IMR-90 (cell line): ENCODE measurements around the gene USP20. TPM values are rescaled to one million over a fixed set of nuclear protein-coding genes. Genes with fewer than 3 reads are reported as not detected.

Source experiments
- ATAC-seq: fragments of 200-7000 bp; cut with Tn5 transposase; 2 replicates; pipeline ENCODE4 v1.9.1; 2020; ENCODE audit warnings: low read depth, mild to moderate bottlenecking, moderate library complexity
- Bru-seq: library from RNA; stranded (reverse); fragments of 400-500 nt; gene quantifications from one replicate; lab custom pipeline; 2021; lab: Mats Ljungman, UMichigan
- BruChase-seq, 2 experiments: library from RNA; stranded (reverse); fragments of 400-500 nt; gene quantifications; one replicate each; lab custom pipeline; 2021; lab: Mats Ljungman, UMichigan
- BruUV-seq: library from RNA; stranded (reverse); fragments of 400-500 nt; replicated peaks from 2 replicates; lab custom pipeline; 2021; lab: Mats Ljungman, UMichigan
- CTCF ChIA-PET: fragments of 300-600 bp; formaldehyde crosslinking; extraction: SDS; loops from one replicate; lab custom pipeline; 2021; ENCODE audit warnings: antibody characterized with exemption; lab: Yijun Ruan, JAX
- POLR2A ChIA-PET: fragments of 300-600 bp; sonication (Branson Sonifier 250); formaldehyde crosslinking; loops from one replicate; lab custom pipeline; 2022; ENCODE audit warnings: antibody characterized with exemption; ENCODE audit not compliant: unreplicated experiment; lab: Charles Lee
- DNase-seq: peaks from one replicate; pipeline ENCODE4 v3.0.0; 2013
- H2AFZ ChIP-seq: replicated peaks from 2 replicates; pipeline ENCODE3; 2013; ENCODE audit warnings: low read length, mild to moderate bottlenecking; ENCODE audit not compliant: poor library complexity
- H2AK5ac ChIP-seq: 2 replicates; pipeline ENCODE4 v1.6.1; 2013; ENCODE audit warnings: low read depth, low read length, inconsistent platforms
- H2AK9ac ChIP-seq: replicated peaks from 2 replicates; pipeline ENCODE3; 2013; ENCODE audit warnings: mild to moderate bottlenecking, low read depth, low read length, moderate library complexity; ENCODE audit not compliant: poor library complexity
- H2BK120ac ChIP-seq: 2 replicates; pipeline ENCODE4 v1.6.1; 2013; ENCODE audit warnings: low read depth, low read length, inconsistent platforms
- H2BK15ac ChIP-seq: 3 replicates; pipeline ENCODE4 v1.6.1; 2013; ENCODE audit warnings: low read depth, low read length, inconsistent platforms
- H2BK20ac ChIP-seq: 2 replicates; pipeline ENCODE4 v1.6.1; 2013; ENCODE audit warnings: low read depth, mild to moderate bottlenecking, inconsistent platforms, low read length, moderate library complexity
- H2BK5ac ChIP-seq: 2 replicates; pipeline ENCODE4 v1.6.1; 2013; ENCODE audit warnings: mild to moderate bottlenecking, low read depth, low read length, inconsistent platforms; ENCODE audit not compliant: poor library complexity, severe bottlenecking
- H3K14ac ChIP-seq: replicated peaks from 2 replicates; pipeline ENCODE4 v1.6.1; 2013; ENCODE audit warnings: low read depth, low read length, inconsistent platforms
- H3K18ac ChIP-seq: 2 replicates; pipeline ENCODE4 v1.6.1; 2013; ENCODE audit warnings: low read depth, low read length, control low read depth
- H3K23ac ChIP-seq: 2 replicates; pipeline ENCODE4 v1.6.1; 2013; ENCODE audit warnings: low read depth, low read length, inconsistent platforms
- H3K27ac ChIP-seq: 2 replicates; pipeline ENCODE4 v1.5.1; 2013; ENCODE audit warnings: mild to moderate bottlenecking, control low read depth, low read length; ENCODE audit not compliant: insufficient read depth
- H3K27me3 ChIP-seq: 2 replicates; pipeline ENCODE4 v1.6.1; 2013; ENCODE audit warnings: low read length; ENCODE audit not compliant: control insufficient read depth, insufficient read depth
- H3K36me3 ChIP-seq: 2 replicates; pipeline ENCODE4 v1.6.1; 2013; ENCODE audit warnings: low read length, mixed read lengths; ENCODE audit not compliant: control insufficient read depth, insufficient read depth
- H3K4ac ChIP-seq: 2 replicates; pipeline ENCODE4 v1.6.1; 2013; ENCODE audit warnings: low read depth, low read length, inconsistent platforms
- H3K4me1 ChIP-seq: 2 replicates; pipeline ENCODE4 v1.6.1; 2013; ENCODE audit warnings: low read length, mixed read lengths; ENCODE audit not compliant: control insufficient read depth, insufficient read depth
- H3K4me2 ChIP-seq: 2 replicates; pipeline ENCODE4 v1.6.1; 2013; ENCODE audit warnings: low read depth, mild to moderate bottlenecking, control low read depth, low read length, moderate library complexity
- H3K4me3 ChIP-seq: 2 replicates; pipeline ENCODE4 v1.5.1; 2013; ENCODE audit warnings: low read depth, mild to moderate bottlenecking, control low read depth, low read length, moderate library complexity; ENCODE audit not compliant: insufficient read depth
- H3K56ac ChIP-seq: 2 replicates; pipeline ENCODE4 v1.6.1; 2013; ENCODE audit warnings: low read length, inconsistent platforms; ENCODE audit not compliant: insufficient read depth; ENCODE audit errors: extremely low read depth
- H3K79me1 ChIP-seq, 2 experiments: 2 replicates each; pipeline ENCODE4 v1.6.1; 2013; ENCODE audit warnings: low read length in 2 of 2, inconsistent platforms in 1 of 2, low read depth in 1 of 2
- H3K9ac ChIP-seq: 2 replicates; pipeline ENCODE4 v1.6.1; 2013; ENCODE audit warnings: low read depth, low read length, control low read depth
- H3K9me1 ChIP-seq: 2 replicates; pipeline ENCODE4 v1.6.1; 2013; ENCODE audit warnings: low read length, inconsistent platforms; ENCODE audit not compliant: insufficient read depth
- H3K9me3 ChIP-seq: 2 replicates; pipeline ENCODE4 v1.6.1; 2013; ENCODE audit warnings: low read length; ENCODE audit not compliant: control insufficient read depth, insufficient read depth
- H4K20me1 ChIP-seq: 2 replicates; pipeline ENCODE4 v1.6.1; 2013; ENCODE audit warnings: low read length, inconsistent platforms; ENCODE audit not compliant: insufficient read depth
- H4K5ac ChIP-seq: 2 replicates; pipeline ENCODE4 v1.6.1; 2013; ENCODE audit warnings: mild to moderate bottlenecking, low read depth, low read length, control low read depth
- H4K8ac ChIP-seq, 2 experiments: 2 replicates each; pipeline ENCODE4 v1.6.1; 2013; ENCODE audit warnings: low read depth in 2 of 2, low read length in 2 of 2, control low read depth in 1 of 2, inconsistent platforms in 1 of 2
- H4K91ac ChIP-seq: 2 replicates; pipeline ENCODE4 v1.6.1; 2013; ENCODE audit warnings: low read depth, low read length, inconsistent platforms; ENCODE audit not compliant: insufficient read depth
- BHLHE40 ChIP-seq: fragments of 150-350 bp; IDR thresholded peaks from 2 replicates; pipeline ENCODE4 v1.6.1; 2016; ENCODE audit warnings: mild to moderate bottlenecking, low read depth, low read length
- FOS ChIP-seq: fragments of 150-350 bp; IDR thresholded peaks from 2 replicates; pipeline ENCODE4 v1.6.1; 2016; ENCODE audit warnings: low read depth, low read length
- MAZ ChIP-seq: IDR thresholded peaks from 2 replicates; pipeline ENCODE4 v1.6.1; 2012; ENCODE audit warnings: low read depth, mild to moderate bottlenecking, low read length, improper control_type of control experiment, moderate library complexity, borderline replicate concordance
- MXI1 ChIP-seq: IDR thresholded peaks from 2 replicates; pipeline ENCODE4 v1.6.1; 2012; ENCODE audit warnings: low read depth, mild to moderate bottlenecking, low read length, moderate library complexity, borderline replicate concordance
- POLR2A ChIP-seq: IDR thresholded peaks from 2 replicates; pipeline ENCODE4 v1.6.1; 2012; ENCODE audit warnings: mild to moderate bottlenecking, low read depth, low read length
- RCOR1 ChIP-seq: IDR thresholded peaks from 2 replicates; pipeline ENCODE4 v1.6.1; 2012; ENCODE audit warnings: mild to moderate bottlenecking, low read length, improper control_type of control experiment; ENCODE audit not compliant: insufficient replicate concordance
- WGBS, 2 experiments: methylation state at CpG; one replicate each; pipeline versions ENCODE4 v1.1.5 to v1.1.7; 2013; ENCODE audit warnings: missing lambda C conversion rate in 2 of 2; ENCODE audit not compliant: insufficient read length in 1 of 2; ENCODE audit errors: extremely low coverage in 2 of 2; 5-methylcytosine and 5-hydroxymethylcytosine counted together
- dilution Hi-C: fragments of 300-500 bp; cut with HindIII; formaldehyde crosslinking; loops from one replicate; pipeline ENCODE4 v1.14.3; 2018; ENCODE audit warnings: low sequenced_read_pairs; ENCODE audit not compliant: unreplicated experiment
- in situ Hi-C: fragments of 300-500 bp; cut with MboI; formaldehyde crosslinking; loops from 3 replicates; pipeline ENCODE4 v1.14.3; 2019; ENCODE audit warnings: low sequenced_read_pairs, inconsistent platforms, mixed read lengths
- intact Hi-C: fragments of 100-400 bp; cut with micrococcal nuclease; formaldehyde crosslinking; loops from 2 replicates; pipeline ENCODE4 v1.10.0; 2022
- long read RNA-seq: library from polyadenylated mRNA; unstranded; transcript quantifications from one replicate; pipeline ENCODE4 v2.0.0, GENCODE V29; 2021; ENCODE audit not compliant: unreplicated experiment
- polyA plus RNA-seq, 3 experiments: library from polyadenylated mRNA; depleted of rRNA; stranded (reverse); fragments of >200 nt; gene quantifications; 2 replicates each; pipeline ENCODE4 v1.2.3, GENCODE V29; 2012; ENCODE audit warnings: low replicate concordance in 1 of 3
- total RNA-seq: library from RNA; depleted of rRNA; stranded (reverse); fragments of >200 nt; gene quantifications from 2 replicates; pipeline ENCODE4 v1.2.3, GENCODE V29; 2012; rRNA removed
- TF ChIP-seq, protein P1 (sequence below): fragments of 150-350 bp; IDR thresholded peaks from 2 replicates; pipeline ENCODE4 v1.6.1; 2017; ENCODE audit warnings: mild to moderate bottlenecking, antibody characterized with exemption, low read length, low read depth

The USP20 gene
- total RNA-seq (3.8 and 4.4 TPM in 2 replicates), polyA plus RNA-seq (2012; rRNA removed) (21.6 and 26.4 TPM in 2 replicates), Bru-seq, nascent RNA (percentile 69 among the genes with signal in this experiment), BruChase-seq, experiment 1, labeled RNA remaining after a 6-hour chase (percentile 78 among the genes with signal in this experiment), BruChase-seq, experiment 2, labeled RNA remaining after a 2-hour chase (percentile 68 among the genes with signal in this experiment)
- polyA plus RNA-seq (2012; cell fraction: cytosol; rRNA removed): 11.6 and 19.9 TPM in 2 replicates
- polyA plus RNA-seq (2012; cell fraction: nucleus; rRNA removed; ENCODE audit: low replicate concordance): 70.4 and 183 TPM in 2 replicates
- long read RNA-seq, full-length matches to known transcripts: 5 of 35 reads
- long read RNA-seq, partial matches to known transcripts: 26 of 35 reads
- long read RNA-seq, other reads (novel, unspliced or antisense): 4 of 35 reads

DNA sequence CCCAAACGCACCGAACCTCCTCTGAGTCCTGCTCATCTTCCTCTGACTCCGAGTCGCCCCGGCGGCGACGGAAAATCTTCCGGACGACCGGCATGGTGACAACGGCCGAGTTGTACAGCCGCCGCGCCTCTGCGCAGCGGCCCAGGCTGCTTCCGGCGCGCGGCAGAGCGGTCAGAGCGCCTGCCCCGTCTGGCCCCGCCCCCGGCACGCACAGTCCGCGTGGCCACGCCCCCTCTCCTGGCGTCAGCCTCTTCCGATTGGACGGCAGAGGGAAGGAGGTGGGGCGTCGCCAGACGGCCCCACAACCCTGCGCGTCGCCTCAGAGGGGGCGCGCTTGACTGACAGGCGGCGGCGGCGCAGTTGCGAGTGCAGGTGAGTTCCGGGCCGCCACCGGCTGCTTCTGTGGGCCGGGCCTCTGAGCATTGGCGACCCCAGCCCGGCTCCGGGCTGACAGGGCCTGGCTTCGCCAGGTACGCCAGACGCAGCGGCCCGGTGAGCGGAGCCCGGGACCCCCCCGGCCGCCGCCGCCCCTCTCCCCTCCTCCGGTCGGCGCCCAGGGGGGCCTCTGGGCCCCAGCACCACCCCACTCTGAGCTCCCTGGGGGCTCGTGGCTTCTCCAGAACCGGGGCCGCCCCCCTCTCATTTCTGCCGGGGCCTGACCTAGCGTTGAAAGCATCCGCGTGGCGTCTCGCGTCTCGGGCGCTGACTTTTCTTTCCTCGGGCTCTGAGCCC, at the start of gene USP20, which contains the start of gene C9orf78:
TSS of gene USP20 (plus strand) at position 331 of the 732 bp plus-strand sequence. CDS start 17,098 bp downstream, outside the sequence.
TSS of gene C9orf78 (minus strand) at position 148 of the 732 bp plus-strand sequence. CDS start at position 94, 54 bp downstream.
- ChIA-PET POLR2A (no interaction called here), CTCF (no interaction called here)
- TF ChIP-seq FOS (no peak), BHLHE40 (peak; percentile 91), POLR2A (peak; percentile 95), RCOR1 (no peak), MAZ (peak; percentile 58; the same call in 1 of the 2 replicates), MXI1 (peak; percentile 96)
- TF ChIP-seq, protein P1, sequence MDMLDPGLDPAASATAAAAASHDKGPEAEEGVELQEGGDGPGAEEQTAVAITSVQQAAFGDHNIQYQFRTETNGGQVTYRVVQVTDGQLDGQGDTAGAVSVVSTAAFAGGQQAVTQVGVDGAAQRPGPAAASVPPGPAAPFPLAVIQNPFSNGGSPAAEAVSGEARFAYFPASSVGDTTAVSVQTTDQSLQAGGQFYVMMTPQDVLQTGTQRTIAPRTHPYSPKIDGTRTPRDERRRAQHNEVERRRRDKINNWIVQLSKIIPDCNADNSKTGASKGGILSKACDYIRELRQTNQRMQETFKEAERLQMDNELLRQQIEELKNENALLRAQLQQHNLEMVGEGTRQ: peak; percentile 76
- Histone ChIP-seq H4K20me1 (peaks cover 11% of the 10 kb centered on the region), H2BK5ac (peak within 1 kb of the TSS; percentile 54), H2BK15ac (no peak within 1 kb of the TSS), H4K91ac (peak within 1 kb of the TSS; percentile 66), H3K14ac (peak within 1 kb of the TSS; percentile 76), H3K79me1 (peaks cover 32 to 60% of the 10 kb centered on the region in 2 experiments), H2AK9ac (peak within 1 kb of the TSS; percentile 95), H3K9me1 (peaks cover 20% of the 10 kb centered on the region), H3K18ac (no peak within 1 kb of the TSS), H2BK120ac (peak within 1 kb of the TSS; percentile 64; the same call in 1 of the 2 replicates), H2AK5ac (peak within 1 kb of the TSS; percentile 63), H4K5ac (peak within 1 kb of the TSS; percentile 72), H3K4me2 (peak within 1 kb of the TSS; percentile 99), H3K27me3 (no peaks in the 10 kb centered on the region), H2AFZ (peak within 1 kb of the TSS; percentile 97), H3K27ac (peak within 1 kb of the TSS; percentile 79), H2BK20ac (no peak within 1 kb of the TSS), H3K23ac (peak within 1 kb of the TSS; percentile 89), H3K36me3 (peaks cover 12% of the 10 kb centered on the region), H3K9me3 (no peaks in the 10 kb centered on the region), H3K4me1 (peaks cover 13% of the 10 kb centered on the region), H3K9ac (peak within 1 kb of the TSS; percentile 90), H3K4me3 (peak within 1 kb of the TSS; percentile 94), H4K8ac (peak within 1 kb of the TSS; percentile 83 to 91; a peak in 3 of 4 replicates), H3K4ac (peak within 1 kb of the TSS; percentile 84), H3K56ac (peak within 1 kb of the TSS; percentile 77)
- dilution Hi-C loops: no loop called here
- intact Hi-C loops: loop anchor here (2.0 kb wide), 1 partner anchor 208 kb away; the partner anchor contains the start of gene FNBP1
- no TSS peak for BruUV-seq
- DNase-seq (peak; percentile 91), ATAC-seq (peak; percentile 96)
- in situ Hi-C loops: no loop called here
- 0% methylated on average over 32 of the region's 81 CpGs; no CpG with 5 or more reads in 1 of the 2 experiments for WGBS, 2 experiments
